ENCODE data around the gene ZNF80.
"Not testable (repeated sequence)": the region's sequence is repeated elsewhere in the genome, so short reads cannot be mapped to it uniquely, and the experiment has no call there.

ZNF80 gene

GRCh38 chr3:114237478-114237877 lies at the start of gene ZNF80:
TSS of gene ZNF80 (minus strand) at chr3:114237578. CDS start at chr3:114237074, 504 bp downstream.
- not testable (repeated sequence) for DNase-seq

GRCh38 chr3:114286266-114286665 lies 48.9 kb upstream of the ZNF80 start:
- no peak for DNase-seq

GRCh38 chr3:114285648-114286230 lies 48.4 kb upstream of the ZNF80 start:
- DNase-seq, result no peak

- DNase-seq, result no peak
These were observed 47.3 kb upstream of the ZNF80 start for GRCh38 chr3:114284644-114285043.

- not testable (repeated sequence) for DNase-seq
These were observed 39.5 kb upstream of the ZNF80 start for GRCh38 chr3:114276856-114277255.

GRCh38 chr3:114274929-114275328 lies 37.6 kb upstream of the ZNF80 start:
- no peak for DNase-seq

- DNase-seq, result no peak
These were observed 34.9 kb upstream of the ZNF80 start for GRCh38 chr3:114272271-114272670.

GRCh38 chr3:114270019-114270418 lies 32.6 kb upstream of the ZNF80 start:
- DNase-seq, result no peak

- DNase-seq, result no peak
These were observed 22.8 kb upstream of the ZNF80 start for GRCh38 chr3:114260152-114260551.

- DNase-seq, result no peak
These were observed 22.2 kb upstream of the ZNF80 start for GRCh38 chr3:114259566-114259965.

GRCh38 chr3:114253505-114253904 lies 16.1 kb upstream of the ZNF80 start:
- no peak for DNase-seq

GRCh38 chr3:114252954-114253353 lies 15.6 kb upstream of the ZNF80 start:
- DNase-seq, result no peak

- DNase-seq, result no peak
These were observed 5.6 kb upstream of the ZNF80 start for GRCh38 chr3:114242947-114243346.

GRCh38 chr3:114241262-114241661 lies 3.9 kb upstream of the ZNF80 start:
- DNase-seq, result no peak

- not testable (repeated sequence) for DNase-seq
These were observed 888 bp upstream of the ZNF80 start for GRCh38 chr3:114238146-114238785.

GRCh38 chr3:114235431-114235830 lies 1.9 kb downstream of the ZNF80 start:
- DNase-seq, result no peak

GRCh38 chr3:114234745-114235144 lies 2.6 kb downstream of the ZNF80 start:
- no peak for DNase-seq

- no peak for DNase-seq
These were observed 5.8 kb downstream of the ZNF80 start for GRCh38 chr3:114231616-114232015.

GRCh38 chr3:114227076-114227475 lies 10.3 kb downstream of the ZNF80 start:
- no peak for DNase-seq

GRCh38 chr3:114226313-114226712 lies 11.1 kb downstream of the ZNF80 start:
- no peak for DNase-seq

GRCh38 chr3:114223143-114223542 lies 14.2 kb downstream of the ZNF80 start:
- DNase-seq, result no peak

- DNase-seq, result no peak
These were observed 15.5 kb downstream of the ZNF80 start for GRCh38 chr3:114221881-114222264.

- DNase-seq, result no peak
These were observed 16.1 kb downstream of the ZNF80 start for GRCh38 chr3:114221165-114221880.

GRCh38 chr3:114219741-114220140 lies 17.6 kb downstream of the ZNF80 start:
- no peak for DNase-seq
